Activated gamma-delta T cell treated with Interleukin-2 at 50 U/mL for 16 hours (primary cell): ENCODE data around the gene TMC2.
A peak's percentile ranks its signal among the peaks of the same experiment; 100 is the strongest.

Experiments
- DNase-seq: peaks from one replicate; pipeline ENCODE4 v3.0.0-alpha.2; 2020

The TMC2 gene

DNA sequence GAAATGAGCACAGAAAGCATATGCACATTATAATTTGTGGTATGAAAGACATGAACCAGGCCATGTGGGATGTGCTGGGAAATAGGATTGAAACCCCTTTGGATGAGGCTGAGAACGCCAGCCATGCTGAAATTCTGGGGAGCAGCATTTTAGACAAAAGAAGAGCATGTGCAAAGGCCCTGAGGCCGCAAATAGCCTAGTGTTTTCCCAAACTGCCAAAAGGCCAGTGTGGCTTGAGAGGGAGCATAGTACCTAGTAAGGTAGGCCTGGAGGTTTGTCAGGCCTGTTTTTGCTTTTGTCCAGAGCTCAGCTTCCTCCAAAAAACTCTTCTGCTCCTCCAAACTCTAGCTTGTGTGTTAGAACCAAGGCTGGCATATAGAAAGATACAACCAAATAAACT lies 58.7 kb downstream of the TMC2 start:
- no peak for DNase-seq

DNA sequence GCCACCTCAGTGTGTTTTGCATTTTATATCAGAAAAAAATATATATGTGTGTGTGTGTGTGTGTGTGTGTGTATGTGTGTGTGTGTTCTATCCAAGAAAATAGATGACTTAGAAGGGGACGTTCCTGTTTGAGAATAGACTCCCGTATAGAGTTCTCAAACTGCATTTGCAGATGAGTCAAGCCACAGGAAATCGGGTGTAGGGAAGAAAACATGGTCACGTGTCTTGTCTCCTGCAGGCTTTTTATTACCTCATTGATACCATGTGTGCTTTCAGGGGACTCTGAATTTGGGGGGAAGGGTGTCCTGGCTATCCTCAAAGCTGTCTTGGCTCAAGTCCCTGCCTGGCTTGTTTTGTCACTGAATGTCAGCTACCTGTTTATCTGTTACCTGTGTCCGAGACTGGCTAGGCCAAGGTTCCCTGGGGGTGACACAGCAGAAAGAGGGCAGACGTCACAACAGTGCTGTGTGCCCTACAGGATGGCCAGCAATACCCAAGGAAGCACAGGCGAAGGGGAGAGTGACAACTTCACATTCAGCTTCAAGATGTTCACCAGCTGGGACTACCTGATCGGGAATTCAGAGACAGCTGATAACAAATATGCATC lies 60.4 kb downstream of the TMC2 start:
- DNase-seq = no peak

DNA sequence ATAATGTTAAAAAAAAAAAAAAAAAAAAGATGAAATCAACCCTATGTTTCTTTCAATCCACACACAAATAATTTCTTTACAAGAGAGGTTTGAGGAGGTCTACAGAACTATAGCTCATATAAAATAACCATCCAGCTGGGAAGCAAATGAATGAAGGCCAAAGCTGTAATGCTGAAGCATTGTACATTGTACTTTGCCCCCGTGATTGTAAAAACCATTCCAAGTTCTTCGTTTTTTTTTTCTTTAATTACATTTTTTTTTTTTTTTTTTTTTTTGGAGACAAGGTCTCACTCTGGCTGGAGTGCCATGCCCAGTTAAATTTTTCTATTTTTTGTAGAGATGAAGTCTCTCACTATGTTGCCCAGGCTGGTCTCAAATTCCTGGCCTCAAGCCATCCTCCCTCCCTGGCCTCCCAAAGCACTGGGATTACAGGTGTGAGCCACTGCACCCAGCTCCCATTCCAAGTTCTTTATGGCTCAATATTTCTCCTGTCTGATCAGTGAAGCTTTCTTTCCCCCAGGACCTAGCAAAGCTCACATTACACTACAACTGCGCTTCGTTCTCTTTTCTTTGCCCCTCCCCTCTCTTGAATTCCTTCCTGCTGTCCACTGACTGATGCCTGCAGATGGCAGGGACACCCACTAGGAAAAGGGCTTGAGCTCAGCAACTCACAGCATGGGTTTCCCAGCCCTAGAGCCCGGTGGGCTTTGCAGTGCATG lies 63.1 kb downstream of the TMC2 start:
- no peak for DNase-seq

DNA sequence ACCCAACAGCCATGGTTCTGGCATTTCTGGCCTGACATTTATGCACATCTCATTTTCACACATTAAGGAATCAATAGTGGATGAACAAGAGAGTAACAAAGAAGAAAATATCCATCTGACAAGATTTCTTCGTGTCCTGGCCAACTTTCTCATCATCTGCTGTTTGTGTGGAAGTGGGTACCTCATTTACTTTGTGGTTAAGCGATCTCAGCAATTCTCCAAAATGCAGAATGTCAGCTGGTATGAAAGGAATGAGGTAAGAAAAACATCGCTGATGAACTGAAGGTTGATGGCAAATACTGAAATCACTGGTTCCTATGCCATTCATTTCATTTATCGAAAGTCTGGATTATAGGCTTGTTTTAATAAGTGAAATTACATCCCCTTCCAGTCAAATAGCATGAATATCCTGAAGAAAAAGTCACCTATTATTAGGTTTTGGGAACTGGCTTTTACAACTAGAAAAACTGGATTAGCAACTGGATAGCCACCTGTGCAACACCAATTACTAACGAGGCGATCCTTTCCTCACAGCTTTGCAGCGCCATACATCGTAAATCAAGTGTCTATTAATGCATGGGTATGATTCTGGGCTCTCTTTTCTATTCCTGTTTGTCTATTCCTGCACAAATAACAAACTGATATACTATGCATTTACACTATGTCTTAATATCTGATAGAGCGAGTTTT lies 65.8 kb downstream of the TMC2 start:
- no peak for DNase-seq

DNA sequence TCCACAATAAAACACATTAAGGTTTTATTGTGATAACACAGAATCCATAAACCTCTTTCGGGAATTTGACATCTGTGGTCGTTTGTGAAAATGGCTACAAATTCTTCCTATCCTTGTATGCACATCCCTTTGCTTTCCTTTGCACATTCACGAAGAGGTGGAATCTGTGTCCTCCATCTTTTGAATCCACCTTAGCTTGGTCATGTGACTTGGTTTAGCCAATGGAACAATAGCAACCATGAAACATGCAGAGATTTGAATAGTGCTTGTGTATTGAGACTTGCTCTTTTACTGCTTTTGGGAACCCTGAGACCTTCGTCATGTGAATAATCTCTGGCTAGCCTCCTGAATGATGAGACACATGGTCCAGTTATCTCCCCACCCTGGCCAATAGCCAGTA lies 66.4 kb downstream of the TMC2 start:
- no peak for DNase-seq

DNA sequence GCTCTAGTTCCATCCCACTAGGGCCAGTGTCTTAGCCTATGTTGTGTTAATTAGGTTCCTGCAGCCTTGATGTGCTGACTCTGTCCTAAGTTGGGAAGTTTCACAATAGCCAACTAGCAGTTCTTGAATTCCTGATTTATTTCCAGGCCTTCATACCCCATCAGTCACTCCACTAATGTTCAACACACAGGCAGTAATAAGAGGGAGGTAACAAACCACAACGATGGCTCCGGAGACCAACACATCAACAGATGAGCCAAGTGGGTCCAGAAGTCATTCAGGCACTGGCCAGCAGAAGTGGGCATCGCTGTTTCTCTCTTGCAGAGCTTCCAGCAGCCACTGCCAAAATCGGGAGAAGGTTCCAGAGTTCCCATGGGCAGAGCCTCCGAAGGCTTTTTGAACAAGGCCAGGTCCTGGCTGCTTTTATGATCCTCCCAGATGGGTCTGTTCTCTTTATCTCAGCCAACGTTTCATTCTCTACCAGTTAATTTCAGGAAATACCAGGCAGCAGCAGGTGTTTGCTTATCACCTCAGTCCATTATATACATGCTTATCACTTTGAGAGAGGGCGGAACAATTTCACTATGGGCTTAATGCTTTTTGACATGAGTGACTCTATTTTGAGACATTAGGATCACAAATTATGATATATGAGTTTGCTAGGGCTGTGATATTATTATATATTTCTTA lies 67.6 kb downstream of the TMC2 start:
- no peak for DNase-seq

DNA sequence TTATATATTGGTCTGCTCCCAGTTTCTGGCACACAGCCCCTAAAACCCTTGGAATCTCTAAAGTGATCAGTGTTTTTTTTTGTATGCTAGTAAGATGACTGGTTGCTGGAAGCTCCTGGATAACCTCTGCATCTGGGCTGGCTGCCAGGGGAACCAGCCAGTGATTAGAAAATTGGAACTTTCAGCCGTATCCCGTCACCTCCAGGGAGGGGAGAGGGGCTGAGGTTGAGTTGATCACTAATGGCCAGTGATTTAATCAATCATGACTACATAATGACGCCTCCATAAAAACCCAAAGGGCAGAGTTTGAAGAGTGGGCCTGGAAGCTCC lies 68.1 kb downstream of the TMC2 start:
- no peak for DNase-seq

DNA sequence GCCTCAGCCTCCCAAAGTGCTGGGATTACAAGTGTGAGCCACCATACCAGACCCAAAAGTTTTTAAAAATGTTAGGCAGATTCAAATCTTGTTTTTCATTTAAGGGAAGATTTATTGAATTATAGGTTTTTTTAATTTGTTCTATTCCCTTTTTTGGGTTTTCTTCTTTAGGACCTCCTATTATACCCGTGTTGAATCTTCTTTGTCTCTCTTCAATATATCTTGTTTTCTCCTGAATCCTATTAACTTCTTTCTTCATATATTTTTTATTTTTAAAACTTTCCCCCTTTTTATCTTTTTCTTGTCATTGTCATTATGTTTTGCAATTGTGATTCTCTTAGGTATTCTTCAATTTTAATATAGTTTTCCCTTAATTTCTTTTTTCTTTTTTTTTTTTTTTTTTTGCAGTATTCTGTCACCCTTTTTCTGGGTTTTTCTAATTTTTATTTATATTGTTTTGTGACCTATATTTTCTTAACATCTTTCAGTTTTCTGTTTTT lies 70.2 kb downstream of the TMC2 start:
- DNase-seq = no peak

DNA sequence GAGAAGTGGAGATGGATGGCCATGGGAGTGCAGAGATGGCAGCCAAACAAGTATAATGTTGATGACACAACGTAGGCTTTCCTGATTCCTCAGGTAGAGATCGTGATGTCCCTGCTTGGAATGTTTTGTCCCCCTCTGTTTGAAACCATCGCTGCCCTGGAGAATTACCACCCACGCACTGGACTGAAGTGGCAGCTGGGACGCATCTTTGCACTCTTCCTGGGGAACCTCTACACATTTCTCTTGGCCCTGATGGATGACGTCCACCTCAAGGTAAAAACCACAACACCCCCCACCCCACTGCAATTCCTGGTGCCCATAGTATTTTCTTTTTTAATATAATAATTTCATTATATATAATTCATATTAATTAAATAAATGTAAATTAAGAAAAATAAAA lies 74.0 kb downstream of the TMC2 start:
- no peak for DNase-seq

DNA sequence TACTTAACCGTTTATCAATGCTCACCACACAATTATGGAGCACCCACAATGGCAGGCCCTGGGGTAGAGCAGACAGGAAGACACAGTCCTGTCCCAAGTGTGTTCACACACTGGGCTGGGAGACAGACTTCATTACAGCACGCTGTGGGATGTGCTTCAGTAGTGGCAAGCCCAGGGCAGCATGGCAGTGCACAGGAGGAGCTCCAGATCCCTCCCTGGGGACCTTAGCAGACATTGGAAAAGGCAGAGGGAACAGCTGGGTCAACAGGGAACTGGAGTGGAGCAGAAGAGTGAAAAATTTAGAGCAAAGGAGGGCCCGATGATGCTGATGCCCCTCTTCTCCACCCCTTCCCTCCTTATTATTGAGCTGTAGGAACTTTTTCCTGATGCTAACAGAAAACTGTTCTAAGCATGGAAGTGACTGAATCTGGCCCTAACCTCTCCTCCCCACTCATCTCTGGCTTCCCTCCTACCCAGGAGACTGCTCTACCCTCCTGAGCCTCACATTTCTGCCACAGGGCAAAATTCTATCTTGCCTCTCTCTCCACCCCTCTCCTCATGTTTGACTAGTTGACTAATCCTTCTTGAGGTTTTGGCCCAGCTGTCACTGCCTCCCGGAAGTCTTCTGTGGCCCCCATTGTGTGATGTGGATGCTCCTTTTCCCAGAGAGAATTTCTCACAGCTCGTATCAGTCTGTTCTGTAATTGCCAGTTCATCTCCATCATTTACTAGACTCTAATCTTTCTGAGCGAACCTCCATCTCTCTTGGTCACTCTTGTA lies 74.8 kb downstream of the TMC2 start:
- DNase-seq = no peak

DNA sequence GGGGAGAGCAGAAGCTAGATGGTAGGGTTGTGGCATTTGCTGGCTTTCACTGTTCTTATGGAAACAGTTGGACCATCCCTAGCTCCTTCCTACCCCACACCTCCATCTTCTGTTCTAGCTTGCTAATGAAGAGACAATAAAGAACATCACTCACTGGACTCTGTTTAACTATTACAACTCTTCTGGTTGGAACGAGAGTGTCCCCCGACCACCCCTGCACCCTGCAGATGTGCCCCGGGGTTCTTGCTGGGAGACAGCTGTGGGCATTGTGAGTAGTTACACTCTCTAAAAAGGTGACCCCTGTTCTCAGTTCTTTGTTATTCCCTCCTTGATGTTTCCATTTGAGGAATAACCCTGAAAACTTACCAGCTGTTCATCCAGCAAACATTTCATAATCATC lies 75.7 kb downstream of the TMC2 start:
- DNase-seq = no peak

DNA sequence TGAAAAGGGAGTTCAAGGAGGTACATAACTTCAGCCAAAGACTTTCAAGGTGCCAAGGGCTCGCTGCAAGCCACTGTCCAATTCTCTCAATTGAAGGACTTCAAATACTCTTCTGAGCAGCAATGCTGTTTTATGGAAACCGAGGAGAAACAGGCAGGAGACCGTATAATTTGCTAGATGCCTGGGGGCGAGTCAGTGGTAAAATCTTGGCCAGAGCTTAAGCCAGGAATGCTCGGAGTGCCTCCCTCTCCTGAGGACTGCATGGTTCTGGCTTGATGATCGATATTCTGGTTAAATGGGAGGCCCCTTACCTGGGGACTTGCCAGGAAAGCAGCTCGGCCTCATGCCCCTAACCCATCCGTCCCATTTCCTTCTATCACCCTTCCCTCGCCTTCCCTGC lies 80.3 kb downstream of the TMC2 start:
- DNase-seq = no peak

DNA sequence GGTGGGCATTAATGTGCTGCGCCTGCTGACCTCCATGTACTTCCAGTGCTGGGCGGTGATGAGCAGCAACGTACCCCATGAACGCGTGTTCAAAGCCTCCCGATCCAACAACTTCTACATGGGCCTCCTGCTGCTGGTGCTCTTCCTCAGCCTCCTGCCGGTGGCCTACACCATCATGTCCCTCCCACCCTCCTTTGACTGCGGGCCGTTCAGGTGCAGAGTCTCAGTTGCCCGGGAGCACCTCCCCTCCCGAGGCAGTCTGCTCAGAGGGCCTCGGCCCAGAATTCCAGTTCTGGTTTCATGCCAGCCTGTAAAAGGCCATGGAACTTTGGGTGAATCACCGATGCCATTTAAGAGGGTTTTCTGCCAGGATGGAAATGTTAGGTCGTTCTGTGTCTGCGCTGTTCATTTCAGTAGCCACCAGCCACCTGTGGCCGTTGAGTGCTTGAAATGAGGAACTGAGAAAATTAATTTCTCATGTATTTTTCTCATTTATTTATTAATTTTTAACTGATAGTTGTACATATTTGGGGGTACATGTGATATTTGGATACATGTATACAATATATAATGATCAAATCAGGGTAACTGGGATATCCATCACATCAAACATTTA lies 80.8 kb downstream of the TMC2 start:
- no peak for DNase-seq

DNA sequence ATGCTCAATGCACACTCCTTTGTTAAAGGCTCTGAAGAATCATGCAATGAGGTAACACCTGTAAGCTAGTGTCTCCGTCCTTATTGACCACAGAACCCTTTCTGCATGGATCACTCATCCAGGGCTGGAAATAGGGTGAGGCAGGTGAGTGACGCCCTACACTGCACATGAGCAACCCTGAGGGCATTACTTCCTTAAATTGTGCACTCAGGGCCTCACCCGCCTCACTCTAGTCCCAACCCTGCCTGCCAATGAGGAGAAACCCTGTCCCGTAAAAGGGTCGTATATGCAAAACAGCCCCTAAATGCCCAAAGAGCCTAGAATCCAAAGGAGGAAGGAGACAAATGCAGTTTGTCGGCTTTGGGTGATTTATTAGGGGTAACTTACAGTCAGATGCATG lies 82.4 kb downstream of the TMC2 start:
- no peak for DNase-seq

DNA sequence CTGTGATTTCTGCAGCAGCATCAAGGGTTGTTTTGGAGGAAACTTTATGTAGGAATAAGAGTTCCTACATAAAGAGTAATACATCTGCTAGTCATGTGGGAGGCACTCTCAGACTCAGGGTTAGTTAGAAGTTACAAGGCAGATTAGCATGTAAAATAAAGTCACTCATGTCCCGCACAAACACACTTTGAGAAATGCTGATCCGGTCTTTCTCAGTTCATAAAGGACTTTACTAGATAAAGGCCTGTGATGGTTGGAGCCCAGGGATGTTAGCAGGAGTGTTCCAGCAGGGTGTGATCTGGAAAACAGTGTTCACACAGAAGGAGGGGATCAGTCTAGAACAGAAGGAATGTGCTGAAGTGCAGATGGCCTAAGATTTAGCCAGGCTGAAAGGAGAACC lies 83.0 kb downstream of the TMC2 start:
- DNase-seq = no peak

DNA sequence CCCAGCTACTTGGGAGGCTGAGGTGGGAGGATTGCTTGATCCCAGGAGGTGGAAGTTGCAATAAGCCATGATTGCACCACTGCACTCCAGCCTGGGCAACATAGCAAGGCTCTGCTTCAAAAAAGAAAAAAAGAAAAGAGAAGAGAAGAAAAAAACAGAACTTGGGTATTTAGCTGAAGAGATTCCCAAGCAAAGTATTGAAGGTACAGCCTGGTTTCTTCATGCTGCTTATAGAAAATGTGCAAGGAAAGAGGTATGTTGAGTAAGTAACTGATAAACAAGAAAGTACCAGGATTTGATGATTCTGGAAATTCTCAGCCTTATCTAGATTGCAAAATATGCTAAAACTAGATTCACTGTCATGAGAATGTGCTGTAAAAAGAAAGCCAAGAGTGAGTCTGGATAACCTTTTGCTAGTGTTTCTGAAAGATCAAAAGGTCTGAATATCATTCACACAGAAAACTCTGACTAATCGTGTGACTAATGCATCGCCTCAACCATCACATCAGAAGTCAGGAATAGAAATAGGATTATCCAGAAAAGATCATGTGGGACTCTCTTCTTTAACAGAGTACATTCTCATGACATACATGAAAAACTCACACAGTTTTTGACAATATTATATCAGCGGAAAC lies 83.7 kb downstream of the TMC2 start:
- DNase-seq = no peak

DNA sequence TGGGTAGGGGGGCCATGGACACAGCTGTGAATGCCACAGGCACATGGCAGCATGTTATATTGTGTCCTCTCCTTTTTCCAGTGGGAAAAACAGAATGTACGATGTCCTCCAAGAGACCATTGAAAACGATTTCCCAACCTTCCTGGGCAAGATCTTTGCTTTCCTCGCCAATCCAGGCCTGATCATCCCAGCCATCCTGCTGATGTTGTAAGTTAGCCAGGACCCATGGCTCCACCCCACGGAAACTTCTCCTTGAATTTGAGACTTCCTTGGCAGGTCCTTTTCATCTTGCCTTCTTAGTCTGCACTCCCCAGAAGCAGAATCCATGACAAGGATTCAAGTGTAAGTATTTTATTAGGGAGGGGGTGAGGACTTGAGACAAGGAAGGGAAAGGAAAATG lies 87.8 kb downstream of the TMC2 start:
- DNase-seq = no peak

DNA sequence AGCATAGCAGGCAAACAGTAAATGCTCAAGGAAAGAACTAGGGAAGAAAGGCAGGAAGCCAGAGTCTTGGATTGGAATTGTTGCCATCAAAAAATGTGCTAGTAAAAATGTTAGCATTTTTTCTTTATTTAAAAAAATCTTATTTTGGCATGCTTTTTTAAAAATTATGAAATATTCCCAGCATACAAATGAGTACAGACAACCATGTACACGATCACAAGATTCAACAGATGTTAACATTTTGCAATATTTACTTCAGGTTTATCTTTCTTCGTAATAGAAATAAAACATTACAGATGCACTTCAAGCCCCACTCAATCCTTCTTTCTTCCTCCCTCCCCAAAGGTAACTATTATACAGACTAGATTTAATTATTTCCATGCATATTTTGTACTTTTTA lies 88.7 kb downstream of the TMC2 start:
- no peak for DNase-seq

DNA sequence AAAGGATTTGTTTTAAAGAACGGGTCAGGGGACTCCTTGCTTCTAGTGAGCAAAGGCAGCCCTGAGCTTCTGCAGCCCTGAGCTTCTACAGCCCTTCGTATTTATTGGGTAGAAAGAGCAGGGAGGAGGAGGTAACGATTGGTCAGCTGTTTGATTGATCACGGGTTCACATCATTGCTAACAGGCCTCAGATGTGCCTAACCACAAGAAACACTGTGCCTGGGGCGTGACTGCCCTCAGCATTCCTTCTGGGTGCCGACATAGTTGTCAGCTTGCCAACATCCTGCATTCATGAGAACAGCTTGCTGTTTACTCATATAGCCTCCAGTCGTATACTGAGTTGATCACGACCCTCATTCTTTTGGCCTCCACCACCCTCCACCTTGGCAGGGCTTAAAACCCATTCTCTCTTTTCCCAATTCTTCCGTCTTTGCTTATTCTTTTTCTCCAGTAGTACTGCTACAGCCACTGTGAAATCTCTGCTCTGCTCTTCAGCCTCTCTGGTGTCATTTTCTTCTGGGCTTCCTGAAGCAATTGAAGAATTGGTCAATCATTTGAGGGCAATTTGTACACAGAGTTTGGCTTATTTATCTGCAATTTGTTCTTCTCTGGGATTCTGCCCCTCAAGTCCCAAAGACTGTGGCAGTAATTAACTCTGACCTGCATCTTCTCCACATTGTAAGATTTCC lies 90.6 kb downstream of the TMC2 start:
- no peak for DNase-seq

DNA sequence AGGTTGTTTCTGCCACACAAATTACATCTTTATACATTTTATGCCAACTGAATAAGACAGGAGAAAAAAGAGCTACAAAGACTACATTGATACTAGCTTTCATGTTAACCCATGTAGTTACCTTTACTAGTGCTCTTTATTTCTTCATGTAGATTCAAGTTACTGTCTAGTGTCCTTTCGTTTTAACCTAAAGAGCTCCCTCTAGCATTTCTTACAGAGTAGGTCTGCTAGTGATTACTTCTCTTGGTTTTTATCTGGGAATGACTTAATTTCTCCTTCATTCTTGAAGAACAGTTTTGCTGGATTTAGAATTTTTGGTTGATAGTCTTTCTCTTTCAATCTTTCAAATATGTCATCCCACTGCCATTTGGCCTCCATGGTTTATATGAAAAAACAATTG lies 94.9 kb downstream of the TMC2 start:
- no peak for DNase-seq

DNA sequence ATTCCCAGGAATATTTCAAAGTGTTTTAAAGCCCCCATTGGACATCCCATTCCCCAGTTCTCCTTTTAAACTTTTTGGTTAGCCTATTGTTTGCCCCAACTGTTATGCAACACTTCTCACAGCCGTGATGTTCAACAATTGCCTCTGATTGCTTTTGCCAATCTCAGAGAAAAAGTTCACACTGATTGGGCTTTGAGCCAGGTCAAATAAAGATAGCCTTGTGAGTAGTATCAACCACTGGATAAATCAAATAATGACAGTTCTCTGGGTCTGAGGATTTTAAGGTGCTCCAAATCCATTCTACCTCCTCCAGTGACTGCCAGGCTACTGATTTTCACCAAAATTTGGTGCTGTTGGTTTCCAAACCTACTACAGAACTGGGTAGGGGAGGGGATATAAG lies 97.0 kb downstream of the TMC2 start:
- no peak for DNase-seq

DNA sequence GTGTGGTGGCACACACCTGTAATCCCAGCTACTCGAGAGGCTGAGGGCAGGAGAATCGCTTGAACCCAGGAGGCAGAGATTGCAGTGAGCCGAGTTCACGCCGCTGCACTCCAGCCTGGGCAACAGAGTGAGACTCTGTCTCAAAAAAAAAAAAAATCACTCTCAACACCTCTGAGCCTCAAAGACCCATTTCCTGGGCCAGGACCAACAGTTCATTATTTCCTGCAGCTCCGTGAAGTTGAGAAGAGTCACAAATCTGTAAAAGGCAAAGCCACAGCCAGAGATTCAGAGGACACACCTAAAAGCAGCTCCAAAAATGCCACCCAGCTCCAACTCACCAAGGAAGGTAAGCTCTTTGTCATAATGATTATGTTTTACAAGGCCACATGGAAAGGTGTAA lies 100.9 kb downstream of the TMC2 start:
- peak; percentile 16 for DNase-seq
